ENCODE data around the gene VN1R5.

Gene VN1R5

GRCh38 chr1:247303216-247303615, 47.3 kb downstream of the VN1R5 start:
- DNase-seq, result no peak

DNA sequence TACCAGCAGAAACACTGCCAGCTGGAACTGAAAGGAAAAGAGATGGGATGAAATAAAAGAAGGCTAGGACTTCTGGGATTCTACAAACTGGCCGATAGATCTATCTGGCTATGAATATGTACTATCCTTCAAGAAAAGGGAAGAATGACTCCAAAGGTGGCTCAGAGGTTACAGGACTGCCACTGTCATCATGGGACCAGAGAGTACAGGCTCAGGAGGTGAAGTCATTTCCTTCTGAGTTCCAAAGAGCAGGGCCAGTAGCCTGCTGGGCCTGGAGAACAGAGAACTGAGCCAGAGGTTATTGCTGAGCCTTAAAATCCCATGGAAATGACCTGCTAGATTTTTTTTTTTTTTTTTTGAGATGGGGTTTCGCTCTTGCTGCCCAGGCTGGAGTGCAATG, 48.2 kb downstream of the VN1R5 start:
- DNase-seq, result no peak
